Activated T-helper 9 cell treated with anti-CD3 and anti-CD28 coated beads, Interleukin-2, amount 50 U/mL, for 16 hours (primary cell): ENCODE results near the gene FCAMR.

Source experiments
- DNase-seq: peaks from one replicate; pipeline ENCODE4 v3.0.0-alpha.2; 2020; ENCODE audit warnings: low read depth

The FCAMR gene

DNA sequence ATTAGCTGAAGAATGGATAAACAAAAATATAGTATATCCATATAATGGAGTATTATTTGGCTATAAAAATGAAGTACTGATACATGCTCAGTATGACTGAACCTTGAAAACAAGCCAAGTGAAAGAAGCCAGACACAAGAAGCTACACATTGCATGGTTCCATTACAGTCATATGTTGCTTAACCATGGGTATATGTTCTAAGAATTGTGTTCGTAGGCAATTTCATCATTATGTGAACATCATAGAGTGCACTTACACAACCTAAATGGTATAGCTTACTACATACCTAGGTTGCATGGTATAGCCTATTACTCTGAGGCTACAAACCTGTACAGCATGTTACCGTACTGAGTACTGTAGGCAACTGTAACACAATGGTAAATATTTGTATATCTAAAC lies 28.6 kb upstream of the FCAMR start:
- no peak for DNase-seq

DNA sequence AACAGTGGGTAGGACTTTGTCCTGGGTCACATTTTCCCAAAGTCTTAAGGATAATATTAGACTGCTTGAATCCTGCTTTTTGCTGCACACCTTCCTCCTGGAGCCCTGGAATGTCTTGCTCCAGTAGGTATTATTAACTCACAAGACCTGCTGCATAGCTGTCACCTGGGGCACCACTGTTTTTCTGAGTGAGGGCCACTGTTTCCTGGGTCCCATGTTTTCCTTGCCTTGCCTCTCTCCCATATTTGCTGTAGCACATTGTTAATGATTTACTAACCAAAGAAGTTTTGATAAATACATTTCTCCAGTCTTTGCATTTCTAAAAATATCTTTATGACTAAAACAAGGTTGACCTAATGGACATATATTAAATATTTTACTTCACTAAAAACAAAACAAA lies 22.5 kb upstream of the FCAMR start:
- DNase-seq: no peak

DNA sequence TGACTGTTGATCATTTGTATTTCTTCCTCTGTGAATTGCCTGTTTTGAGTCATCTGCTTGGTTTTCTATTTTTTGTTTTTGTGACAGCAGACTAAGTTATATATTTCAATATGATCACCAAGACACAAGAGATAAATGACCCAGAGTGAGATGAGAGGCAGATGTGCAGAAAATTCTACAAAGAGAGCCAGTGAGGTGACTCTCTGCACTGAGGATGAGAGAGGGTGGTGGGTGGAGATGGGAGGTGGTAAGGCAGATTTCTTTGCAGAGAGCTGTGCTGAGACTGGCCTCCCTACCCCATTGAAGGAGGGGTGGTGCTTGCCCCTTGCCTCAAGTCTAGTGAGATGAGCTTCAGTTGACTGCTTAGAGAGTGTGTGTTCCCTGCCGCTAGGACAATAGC lies 17.6 kb upstream of the FCAMR start:
- DNase-seq: no peak

DNA sequence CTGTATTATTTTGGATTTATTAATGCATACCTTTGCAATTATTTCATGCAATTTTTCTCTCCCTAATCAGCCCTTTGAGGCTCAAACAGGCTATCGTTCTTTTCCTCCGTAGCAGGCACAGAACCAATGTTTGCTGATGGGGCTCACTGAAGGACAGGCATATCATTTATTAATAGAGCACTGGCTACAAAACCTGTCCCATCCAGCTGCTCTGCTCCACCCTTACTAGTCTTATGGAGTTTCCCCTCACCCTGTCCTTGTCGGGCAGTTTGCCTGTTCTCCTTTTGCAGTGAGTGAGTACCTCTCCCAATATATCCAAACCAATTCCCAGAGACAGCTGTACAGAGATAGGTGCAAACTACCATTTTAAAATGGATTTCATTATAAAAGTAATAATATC lies 16.6 kb upstream of the FCAMR start:
- no peak for DNase-seq

DNA sequence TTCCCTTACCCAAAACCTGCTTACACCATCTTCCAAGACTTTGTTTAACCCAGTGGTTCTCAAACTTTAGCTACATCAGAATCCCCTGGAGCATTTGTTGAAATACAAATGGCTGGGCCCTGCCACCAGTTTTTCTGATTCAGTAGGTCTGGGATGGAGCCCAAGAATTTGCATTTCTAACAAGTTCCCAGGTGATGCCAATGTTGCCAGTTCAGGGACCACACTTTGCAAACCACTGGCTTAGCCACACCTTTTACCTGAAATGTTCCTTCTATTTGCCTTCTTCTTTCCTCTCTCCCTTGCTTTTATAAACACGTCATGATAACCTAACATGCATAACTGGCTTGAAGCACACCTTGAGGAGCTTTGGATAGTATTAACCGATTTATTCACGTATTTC lies 16.1 kb upstream of the FCAMR start:
- no peak for DNase-seq

DNA sequence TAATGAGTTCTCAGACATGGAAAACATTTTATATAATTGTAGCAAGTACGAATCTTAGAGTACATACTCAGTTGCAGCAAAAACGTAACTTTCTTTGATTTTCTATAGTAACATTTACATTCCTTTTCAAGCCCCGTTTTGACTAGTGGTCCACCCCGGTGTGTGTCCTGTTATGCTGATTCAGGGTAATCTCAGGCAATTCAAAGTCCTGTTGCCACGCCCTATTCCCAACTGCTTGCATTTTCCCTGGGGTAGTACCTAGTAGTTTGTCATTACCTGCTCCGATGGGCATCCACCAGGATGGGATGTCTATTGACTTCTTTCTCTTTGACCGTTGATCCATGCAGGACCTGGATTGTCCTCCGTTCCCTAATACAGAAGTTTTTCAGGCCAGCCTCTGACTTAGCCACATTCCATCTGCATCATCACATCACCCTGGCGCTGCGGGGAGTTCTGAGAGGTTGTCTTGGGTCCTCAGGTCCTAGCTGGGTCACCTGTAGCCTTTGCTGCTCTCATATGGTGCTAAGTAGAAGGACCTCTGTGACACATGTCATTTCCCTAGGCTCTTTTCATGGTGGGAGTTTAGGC lies 15.0 kb upstream of the FCAMR start:
- DNase-seq: no peak

DNA sequence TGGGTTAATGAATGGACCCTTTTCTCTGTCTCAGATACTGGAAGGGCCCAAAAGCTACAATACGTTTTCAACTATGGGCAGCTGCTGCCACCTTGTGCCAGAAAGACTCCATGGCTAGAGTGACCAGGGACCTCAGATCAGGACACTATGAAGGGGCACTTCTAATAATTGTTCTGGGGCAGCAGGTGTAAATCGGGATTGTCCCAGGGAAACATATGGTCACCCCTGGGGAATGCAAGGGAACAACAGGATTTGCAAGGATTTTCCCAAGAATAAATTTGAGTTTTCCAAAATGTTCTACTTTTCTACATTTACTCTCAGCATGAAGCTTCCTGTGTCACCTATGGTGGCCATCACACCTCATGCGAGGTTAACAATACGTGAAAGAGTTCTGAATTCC lies 12.0 kb upstream of the FCAMR start:
- DNase-seq: peak; percentile 27

DNA sequence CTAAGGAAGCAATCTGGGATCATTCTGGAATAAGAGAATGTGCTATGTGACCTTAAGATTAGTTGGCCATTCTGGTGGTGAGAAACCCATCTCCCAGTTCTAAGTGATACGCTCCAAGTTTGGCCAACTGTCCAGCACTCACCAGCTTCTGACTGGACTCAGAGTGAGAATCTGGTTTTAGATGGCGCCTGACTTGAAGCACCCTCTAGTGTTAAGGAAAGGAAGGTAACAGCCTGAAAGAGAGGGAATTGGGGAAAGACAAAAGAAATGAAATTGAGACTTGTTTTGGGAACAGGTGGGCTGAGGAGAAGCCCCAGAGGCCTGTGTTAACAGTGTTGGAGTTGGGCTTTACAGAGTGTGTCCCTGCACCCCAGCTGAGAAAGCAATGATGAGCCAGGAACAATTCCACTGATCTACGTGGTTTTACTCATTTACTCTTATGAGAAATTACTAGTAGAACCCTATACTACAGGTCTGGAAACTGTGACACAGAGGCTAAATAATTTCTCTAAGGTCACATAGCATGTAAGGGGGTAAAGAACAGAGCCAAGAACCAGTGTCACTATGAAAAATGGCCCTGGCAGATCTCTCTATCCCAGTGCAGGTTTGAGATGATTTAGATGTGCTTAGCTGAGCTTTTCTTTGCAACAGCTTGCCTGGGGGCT lies 9.3 kb upstream of the FCAMR start:
- DNase-seq: no peak

DNA sequence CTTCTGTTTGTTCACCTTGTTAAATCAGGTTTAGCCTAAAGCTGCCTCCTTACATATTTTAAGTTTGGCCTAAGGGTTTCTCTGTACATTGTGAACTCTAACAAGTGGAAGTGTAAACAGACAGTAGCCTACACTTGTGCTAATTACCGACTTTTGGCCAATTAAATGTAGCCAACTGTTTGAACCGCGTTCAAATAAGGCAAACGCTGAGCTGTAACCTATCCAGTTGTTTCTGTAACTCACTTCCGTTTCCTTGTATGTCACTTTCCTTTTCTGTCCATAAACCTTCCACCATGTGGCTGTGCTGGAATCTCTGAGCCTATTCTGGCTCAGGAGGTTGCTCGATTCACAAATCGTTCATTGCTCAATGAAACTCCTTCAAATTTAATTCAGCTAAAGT lies 8.0 kb upstream of the FCAMR start:
- DNase-seq: no peak

DNA sequence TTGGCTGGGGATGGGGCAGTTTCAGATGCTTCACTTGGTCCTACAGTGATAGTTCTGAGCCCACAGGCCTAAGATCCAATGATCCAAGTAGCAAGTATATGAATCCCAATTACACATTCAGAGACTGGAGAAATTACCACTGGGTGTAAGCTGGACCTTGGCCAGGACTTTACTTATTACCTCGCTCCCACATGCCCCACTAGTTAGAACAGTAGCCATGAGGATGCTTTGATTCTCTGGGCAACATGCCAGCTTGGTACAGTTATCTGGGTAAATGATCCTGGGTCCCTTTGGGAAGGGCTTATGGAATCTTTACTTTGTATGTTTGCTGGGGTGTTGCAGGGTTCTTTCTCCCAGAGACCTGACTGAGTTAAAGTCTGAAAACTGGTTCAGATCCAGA lies 5.0 kb upstream of the FCAMR start:
- no peak for DNase-seq

DNA sequence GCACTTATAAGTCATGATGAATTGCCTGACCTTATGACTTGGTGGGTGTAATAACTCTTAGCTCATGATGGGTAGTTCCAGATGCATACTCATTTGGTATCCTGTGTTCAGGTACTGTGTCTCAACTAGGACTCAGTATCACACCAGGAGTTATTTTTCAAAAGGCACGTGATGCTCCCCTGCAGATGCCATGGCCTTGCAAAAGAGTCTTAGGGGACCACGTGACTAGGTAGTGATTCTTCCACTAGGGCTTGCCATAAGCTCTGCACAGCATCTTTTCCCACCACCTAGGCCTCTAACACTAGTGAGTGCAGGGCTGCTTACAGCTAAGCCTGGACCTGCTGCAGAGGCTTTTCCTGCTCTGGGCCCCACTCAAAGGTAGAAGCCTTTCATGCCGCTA lies 3.9 kb upstream of the FCAMR start:
- no peak for DNase-seq

DNA sequence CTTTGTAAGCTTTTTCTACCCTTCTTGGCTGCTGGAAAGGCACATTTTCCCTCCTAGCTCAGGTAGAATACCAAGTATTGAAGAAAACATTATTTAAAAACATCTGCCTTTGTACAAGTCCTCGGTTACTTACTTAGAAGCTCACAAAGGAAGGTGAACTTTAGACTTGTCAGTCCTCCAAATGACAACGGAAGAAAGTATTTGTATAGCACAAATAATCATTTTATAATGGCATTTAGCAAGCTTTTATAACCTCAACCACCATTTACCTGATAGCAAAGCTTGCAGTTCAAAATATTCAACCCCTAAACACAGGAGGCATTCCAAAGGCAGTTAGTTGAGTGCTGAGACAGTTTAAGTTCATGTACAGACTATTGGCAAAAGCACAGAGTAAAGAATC lies 2.5 kb upstream of the FCAMR start:
- DNase-seq: no peak

DNA sequence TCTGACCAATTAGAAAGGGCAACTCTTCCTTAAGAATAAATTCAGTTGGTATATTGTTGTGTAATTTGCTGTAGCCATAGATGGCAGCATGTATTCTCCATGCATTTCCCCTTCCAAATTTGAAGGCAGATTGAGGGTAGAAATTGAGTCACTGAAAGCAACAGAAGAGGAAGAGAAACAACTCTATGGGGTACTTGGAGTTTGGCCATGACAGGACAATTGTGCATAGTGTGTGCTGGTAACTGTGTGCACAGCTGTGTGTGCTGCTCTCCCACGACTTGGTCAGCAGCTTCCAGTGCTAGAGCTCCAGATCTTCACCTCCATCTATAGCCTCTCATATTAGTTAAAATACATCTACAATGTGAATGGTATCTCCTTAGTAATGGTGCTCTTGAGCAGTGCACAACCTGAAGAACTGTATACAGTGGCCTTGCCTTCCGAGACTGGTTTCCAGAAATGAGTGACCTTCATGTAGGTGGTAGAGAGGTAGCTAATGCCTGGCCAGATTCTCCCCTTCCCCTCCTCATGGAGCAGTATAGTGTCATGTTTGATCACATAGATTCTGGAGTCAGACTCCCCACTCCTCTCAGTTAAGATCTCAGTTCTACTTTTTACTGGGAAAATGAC lies 882 bp upstream of the FCAMR start:
- DNase-seq: no peak

DNA sequence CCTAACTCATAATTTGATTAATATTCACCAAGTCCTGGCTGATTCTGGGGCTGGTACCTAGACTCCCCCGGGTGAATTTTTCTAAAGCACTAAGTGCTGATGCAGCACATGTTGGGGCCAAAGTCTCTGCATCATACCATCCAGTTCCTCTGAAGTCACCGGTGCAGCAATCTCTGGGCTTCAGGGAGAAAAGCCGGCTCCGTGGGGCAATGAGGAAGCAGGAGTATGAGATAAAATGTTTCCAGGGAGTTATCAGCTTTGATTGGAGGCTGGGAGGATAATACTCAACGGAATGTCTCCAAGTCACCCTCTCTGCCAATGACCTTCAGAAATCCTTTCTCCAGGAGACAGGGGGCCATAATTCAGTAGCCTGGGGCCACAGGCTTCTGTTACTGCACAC lies 1.2 kb downstream of the FCAMR start:
- no peak for DNase-seq

DNA sequence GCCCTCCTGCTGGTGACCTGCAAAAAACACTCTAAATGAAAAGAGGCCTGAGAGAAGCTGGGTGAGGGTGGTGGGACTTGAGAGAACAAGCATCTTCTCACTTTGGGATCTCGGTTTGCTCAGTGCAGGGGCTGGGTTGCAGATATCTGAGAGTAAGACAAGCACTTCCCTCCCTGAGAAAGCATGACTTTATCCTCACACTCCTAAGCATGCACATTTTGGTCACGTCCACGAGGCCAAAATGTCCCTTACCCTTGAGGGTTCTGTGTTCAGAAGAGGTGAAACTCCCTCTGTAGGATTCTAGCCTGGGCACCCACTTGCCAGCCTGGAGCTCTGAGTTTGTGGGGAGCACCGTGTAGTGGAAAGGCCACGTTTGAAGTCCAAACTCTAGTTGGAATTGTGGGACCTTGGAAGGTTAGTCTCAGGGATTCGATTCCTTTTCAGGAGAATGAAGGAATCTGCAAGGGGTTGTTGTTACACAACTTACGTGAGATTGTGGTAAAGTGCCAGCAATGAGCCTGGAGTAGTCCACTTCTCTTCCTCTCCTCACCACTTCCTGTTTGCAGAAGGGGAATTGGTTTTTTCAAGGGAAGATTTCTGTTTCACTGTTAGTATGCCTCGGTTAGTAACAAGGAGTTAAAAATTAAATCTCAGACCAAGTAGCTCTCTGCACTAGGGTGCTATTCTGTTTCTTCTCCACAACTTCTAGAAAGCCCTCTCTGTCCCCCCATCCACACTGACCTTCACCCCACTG lies 3.0 kb downstream of the FCAMR start:
- no peak for DNase-seq

DNA sequence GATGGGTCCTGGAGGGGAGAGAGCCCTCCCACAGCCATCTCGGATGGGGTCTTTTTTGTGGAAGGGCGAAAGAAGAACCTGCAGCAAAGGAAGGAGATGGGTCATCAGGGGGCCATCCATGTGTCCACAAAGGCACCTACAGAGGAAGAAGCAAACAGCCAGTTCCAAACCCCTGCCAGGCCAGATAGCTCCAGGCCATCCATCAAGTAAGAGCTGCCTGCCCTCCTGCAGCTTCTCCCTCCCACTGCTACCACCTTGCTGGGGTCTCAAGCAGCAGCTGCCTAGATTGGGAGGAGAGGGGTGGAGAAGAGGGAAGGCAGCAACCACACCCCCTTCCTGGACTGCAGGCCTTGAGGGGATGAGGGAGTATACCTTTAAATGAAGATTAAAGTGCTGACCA lies 4.5 kb downstream of the FCAMR start:
- DNase-seq: no peak

DNA sequence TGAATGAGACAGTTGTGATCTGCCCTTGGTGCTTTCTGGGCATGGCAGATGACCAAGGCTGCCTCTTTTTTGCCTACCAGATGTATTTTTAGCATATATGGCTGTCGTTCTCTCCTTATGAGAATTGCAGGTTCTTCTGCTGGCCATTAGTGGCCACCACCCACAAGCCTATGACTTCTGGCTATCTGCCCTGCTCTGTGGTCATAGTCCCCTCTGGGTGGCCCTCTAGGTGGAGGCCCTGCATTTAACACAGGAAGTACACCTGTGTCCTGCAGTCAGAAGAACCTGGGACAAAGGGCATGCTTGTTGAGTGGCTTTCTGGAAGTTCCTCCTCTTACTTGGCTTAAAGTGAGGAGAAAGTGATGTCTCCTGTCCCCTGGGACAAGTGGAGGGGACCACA lies 6.5 kb downstream of the FCAMR start:
- no peak for DNase-seq

DNA sequence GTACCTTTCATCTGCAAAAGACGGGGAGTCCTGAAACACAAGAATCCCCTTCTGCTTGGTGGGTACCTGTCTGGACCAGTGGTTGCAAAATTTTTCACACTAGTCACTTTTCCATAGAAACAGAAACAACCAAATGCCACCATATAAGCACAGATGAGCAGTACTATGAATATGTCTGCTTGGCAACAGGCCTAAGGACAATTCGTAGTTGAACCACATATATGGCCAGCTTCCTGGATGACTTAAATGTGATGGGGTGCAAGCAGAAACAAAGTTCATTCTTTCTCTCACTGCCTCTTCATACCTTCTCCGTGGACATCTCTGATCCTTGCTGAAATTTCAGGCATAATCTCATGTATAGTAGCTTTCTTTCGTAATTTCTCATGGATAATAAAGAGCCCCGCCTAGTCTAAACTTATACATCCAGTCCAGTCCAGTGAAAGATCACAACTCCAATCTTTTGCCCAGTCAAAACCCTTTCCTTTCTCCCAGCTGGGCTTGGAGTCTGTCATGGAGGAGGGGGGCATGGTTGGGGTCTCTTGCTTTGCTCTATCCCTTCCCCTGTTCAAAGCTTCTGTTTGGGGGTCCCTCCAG lies 7.0 kb downstream of the FCAMR start:
- DNase-seq: no peak

DNA sequence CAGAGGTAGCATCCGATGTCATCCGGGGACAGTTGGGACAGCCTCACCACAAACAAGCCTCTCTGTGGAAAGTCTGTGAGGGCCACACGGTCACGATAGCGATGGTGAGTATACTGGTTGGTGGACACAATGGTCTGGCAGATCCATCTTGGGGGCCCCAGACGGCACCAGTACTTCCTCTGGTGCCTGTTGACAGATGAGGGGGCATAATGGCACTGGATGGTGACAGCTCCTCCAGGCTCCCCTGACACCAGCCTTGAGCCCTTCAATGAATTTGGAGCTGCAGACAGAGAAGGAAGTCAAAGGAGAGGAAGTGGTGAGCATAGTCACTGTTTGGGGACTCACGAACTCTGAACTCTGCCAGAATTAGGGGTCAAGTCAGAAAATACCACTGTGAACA lies 8.0 kb downstream of the FCAMR start:
- DNase-seq: no peak

DNA sequence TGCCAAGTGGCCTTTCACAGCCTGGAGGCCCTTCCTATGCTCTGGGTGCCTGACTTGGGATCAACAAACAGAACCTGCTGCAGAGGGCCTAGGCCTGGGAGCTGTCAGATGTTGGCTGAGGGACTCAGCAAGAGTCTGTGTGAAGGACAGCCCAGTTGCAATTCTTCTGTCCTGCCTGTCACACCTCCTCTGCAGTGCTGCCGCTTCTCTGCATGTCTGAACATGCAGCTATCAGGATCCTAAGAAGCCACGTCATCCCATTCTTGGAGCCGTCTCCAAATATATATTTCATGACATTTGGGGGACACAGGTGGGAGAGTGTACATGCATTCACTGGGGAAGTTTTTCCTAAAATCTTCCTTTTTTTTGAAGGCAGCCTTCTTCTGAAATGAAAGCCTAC lies 8.6 kb downstream of the FCAMR start:
- no peak for DNase-seq

DNA sequence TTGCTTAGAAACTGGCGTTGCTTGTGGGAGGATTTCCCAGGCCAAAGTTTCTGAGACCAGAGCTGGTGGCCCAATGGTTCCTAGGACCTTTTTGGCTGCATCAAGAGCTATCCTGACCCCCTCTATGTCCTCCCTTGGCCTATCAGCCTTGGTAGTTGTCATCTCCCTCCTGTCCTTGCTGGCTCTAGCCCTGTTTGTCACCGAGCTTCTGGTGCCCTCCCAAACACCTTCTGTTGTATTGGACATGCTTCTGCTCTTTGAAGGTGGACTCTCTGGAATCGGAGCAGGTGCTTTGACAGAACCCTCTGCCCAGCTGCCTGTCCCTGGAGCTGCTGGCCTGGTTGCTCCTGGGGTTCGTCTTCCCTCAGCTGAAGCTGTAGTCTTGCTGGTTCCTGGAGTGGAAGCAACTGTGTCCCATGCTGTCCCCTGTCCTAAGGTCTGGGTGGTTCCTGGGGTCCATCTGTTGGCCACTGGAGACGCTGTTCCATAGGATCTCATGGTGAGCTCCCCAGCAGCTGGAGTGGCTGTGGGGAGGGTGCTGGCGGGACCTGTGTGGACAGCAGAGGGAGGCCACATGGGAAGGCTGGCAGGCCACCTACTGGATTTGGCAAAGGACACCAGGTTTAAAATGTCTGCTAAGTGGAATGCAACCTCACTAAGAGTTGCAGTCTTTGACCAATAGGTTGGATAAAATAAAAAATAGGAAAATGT lies 9.4 kb downstream of the FCAMR start:
- no peak for DNase-seq

DNA sequence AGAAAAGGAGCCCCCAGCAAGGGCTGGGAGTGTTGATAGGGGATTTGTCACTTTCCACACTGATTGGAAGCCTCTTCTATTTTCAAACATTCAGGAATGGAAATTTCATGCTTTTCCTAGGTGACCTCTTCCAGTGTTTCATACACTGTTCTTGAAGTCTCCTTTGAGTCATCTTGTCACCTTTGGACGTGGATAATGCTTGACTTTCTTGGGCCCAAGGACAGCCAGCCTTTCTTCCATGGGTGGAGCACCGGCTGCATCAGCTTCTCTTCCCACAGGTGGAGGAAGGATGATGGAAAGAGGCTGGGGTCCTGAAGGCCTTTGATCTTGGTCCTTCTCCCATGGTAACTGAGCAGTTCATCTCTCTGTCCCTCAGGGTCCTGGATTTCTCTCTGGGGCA lies 12.1 kb downstream of the FCAMR start:
- no peak for DNase-seq
